K562 (cell line): ENCODE results near the gene GNAI3. TPM values are rescaled to one million over a fixed set of nuclear protein-coding genes. Genes with fewer than 3 reads are reported as not detected.

ENCODE experiments used
- ARHGAP35 ChIP-seq: fragments of 450-650 bp; IDR thresholded peaks from 2 replicates; pipeline ENCODE4 v1.6.1; 2018; ENCODE audit not compliant: partially characterized antibody
- CBFA2T3 ChIP-seq: fragments of 450-650 bp; IDR thresholded peaks from 2 replicates; pipeline ENCODE4 v1.6.1; 2017
- DPF2 ChIP-seq: fragments of 450-650 bp; IDR thresholded peaks from 2 replicates; pipeline ENCODE4 v1.6.1; 2016
- EGR1 ChIP-seq: fragments of 450-650 bp; conservative IDR thresholded peaks from 2 replicates; pipeline ENCODE4 v1.6.1; 2017; ENCODE audit warnings: mild to moderate bottlenecking
- EP400 ChIP-seq: fragments of 450-650 bp; IDR thresholded peaks from 2 replicates; pipeline ENCODE4 v1.6.1; 2017; ENCODE audit warnings: antibody characterized with exemption, mild to moderate bottlenecking, moderate library complexity
- HOXB6 ChIP-seq: fragments of 250-450 bp; sonication (Bioruptor Pico); IDR thresholded peaks from 2 replicates; pipeline ENCODE4 v1.5.1; 2022; ENCODE audit warnings: mild to moderate bottlenecking, borderline replicate concordance
- JUND ChIP-seq, 2 experiments: IDR thresholded peaks; 2 replicates in 1 of 2; 3 replicates in 1 of 2; pipeline ENCODE4 v1.6.1; 2011; ENCODE audit warnings: borderline replicate concordance in 2 of 2, low read depth in 2 of 2, low read length in 2 of 2, improper control_type of control experiment in 1 of 2, missing biosample characterization in 1 of 2, missing genetic modification characterization in 1 of 2, missing genetic modification reagents in 1 of 2
- NBN ChIP-seq: fragments of 450-650 bp; IDR thresholded peaks from 2 replicates; pipeline ENCODE4 v1.6.1; 2016; ENCODE audit warnings: low read depth, mild to moderate bottlenecking
- NR3C1 ChIP-seq: sonication (generic); formaldehyde crosslinking; IDR thresholded peaks from 2 replicates; pipeline ENCODE4 v1.8.1; 2022; ENCODE audit warnings: missing genetic modification reagents
- RFX7 ChIP-seq: fragments of 250-450 bp; sonication (Bioruptor Pico); IDR thresholded peaks from 2 replicates; pipeline ENCODE4 v1.5.1; 2021; ENCODE audit warnings: mild to moderate bottlenecking
- SMARCB1 ChIP-seq: IDR thresholded peaks from 2 replicates; pipeline ENCODE4 v1.6.1; 2011; ENCODE audit warnings: improper control_type of control experiment, low read depth; ENCODE audit not compliant: insufficient read length
- THRAP3 ChIP-seq: fragments of 450-650 bp; IDR thresholded peaks from 2 replicates; pipeline ENCODE4 v1.6.1; 2016; ENCODE audit warnings: mild to moderate bottlenecking, inconsistent platforms, borderline replicate concordance
- WHSC1 ChIP-seq: IDR thresholded peaks from one replicate; pipeline ENCODE4 v1.6.1; 2012; ENCODE audit warnings: low read length, control low read depth, inconsistent platforms
- ZNF24 ChIP-seq: fragments of 450-650 bp; IDR thresholded peaks from 2 replicates; pipeline ENCODE4 v1.6.1; 2016
- ZNF764 ChIP-seq: fragments of 250-450 bp; sonication (Bioruptor Pico); IDR thresholded peaks from 2 replicates; pipeline ENCODE4 v1.4.0; 2020; ENCODE audit warnings: low read depth, mild to moderate bottlenecking, moderate library complexity
- polyA plus RNA-seq, 8 experiments: library from polyadenylated mRNA; depleted of rRNA in 4 of 8; stranded (reverse) in 5 of 8; unstranded in 3 of 8; fragments of >200 nt; fragmentation: Nextera tagmentation in 2 of 8; fragmentation: Illumina TruSeq in 1 of 8; extraction: Ambion mirVana in 2 of 8; extraction: Trizol in 1 of 8; gene quantifications; 2 replicates each; pipeline versions ENCODE4 v1.2.1 to v1.2.3, GENCODE V29; 2011 to 2014; ENCODE audit warnings: inconsistent platforms in 1 of 8, missing spikeins in 1 of 8
- total RNA-seq, 7 experiments: library from RNA; depleted of rRNA in 6 of 7; stranded (reverse); fragments of >200 nt in 6 of 7; fragmentation: Illumina TruSeq in 2 of 7; extraction: Trizol in 2 of 7; gene quantifications; 2 replicates each; pipeline versions ENCODE4 v1.2.1 to v1.2.3, GENCODE V29; 2011 to 2021; ENCODE audit warnings: low replicate concordance in 1 of 7
- TF ChIP-seq, protein P1 (sequence below): fragments of 250-450 bp; sonication (Bioruptor Pico); IDR thresholded peaks from 2 replicates; pipeline ENCODE4 v1.5.1; 2021; ENCODE audit warnings: mild to moderate bottlenecking
- TF ChIP-seq, protein P2 (sequence below), 3 experiments: IDR thresholded peaks in 2 of 3; conservative IDR thresholded peaks in 1 of 3; 2 replicates each; pipeline ENCODE4 v1.5.1; 2011 to 2012; ENCODE audit warnings: low read length in 3 of 3, mild to moderate bottlenecking in 3 of 3, control low read depth in 2 of 3, improper control_type of control experiment in 1 of 3, inconsistent platforms in 1 of 3, low read depth in 1 of 3, mixed read lengths in 1 of 3, moderate library complexity in 1 of 3; ENCODE audit not compliant: insufficient read depth in 2 of 3
- TF ChIP-seq, protein P3 (sequence below): fragments of 200-800 bp; sonication (Bioruptor generic); IDR thresholded peaks from 2 replicates; pipeline ENCODE4 v1.6.1; 2017; ENCODE audit warnings: missing genetic modification characterization, missing compliant biosample characterization
- TF ChIP-seq, protein P4 (sequence below), 2 experiments: fragments of 450-650 bp; IDR thresholded peaks; 2 replicates each; pipeline ENCODE4 v1.6.1; 2018; ENCODE audit warnings: mild to moderate bottlenecking in 2 of 2, low read depth in 1 of 2; ENCODE audit not compliant: partially characterized antibody in 2 of 2

GNAI3 gene
- total and polyA plus RNA-seq, 9 of the 15 experiments (the other 6 are each of a cell fraction or from before 2014, with no cell fraction given), result 6.3 to 13.2 (median 8.9) TPM

DNA sequence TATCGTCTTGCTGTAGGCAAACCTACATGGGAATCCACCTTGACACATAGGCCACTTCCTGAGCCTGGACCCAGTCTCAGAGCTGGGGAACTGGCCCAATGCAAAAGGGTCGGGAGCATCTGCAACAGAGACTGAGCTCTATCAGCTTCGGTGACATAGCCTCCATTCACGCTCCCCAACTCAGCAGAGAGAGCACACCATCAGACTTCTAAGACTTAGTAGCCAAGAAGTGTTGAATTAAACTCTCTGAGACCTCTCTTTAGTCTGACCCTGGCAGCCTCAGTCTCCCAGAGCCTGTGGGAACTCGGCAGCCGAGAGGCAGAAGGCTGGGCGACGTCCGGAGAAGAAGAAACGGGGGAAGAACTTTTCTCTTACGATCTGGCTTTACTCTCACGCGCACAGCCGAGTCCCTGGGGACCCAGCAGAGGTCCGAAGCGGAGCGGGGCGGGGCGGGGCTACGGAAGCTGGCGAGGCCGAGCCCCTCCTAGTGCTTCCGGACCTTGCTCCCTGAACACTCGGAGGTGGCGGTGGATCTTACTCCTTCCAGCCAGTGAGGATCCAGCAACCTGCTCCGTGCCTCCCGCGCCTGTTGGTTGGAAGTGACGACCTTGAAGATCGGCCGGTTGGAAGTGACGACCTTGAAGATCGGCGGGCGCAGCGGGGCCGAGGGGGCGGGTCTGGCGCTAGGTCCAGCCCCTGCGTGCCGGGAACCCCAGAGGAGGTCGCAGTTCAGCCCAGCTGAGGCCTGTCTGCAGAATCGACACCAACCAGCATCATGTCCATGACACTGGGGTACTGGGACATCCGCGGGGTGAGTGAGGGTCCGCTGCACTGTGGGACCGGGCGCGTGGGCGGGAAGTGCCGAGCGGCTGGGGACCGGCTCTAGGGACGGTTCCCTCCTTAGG, 107.5 kb downstream of the GNAI3 start, which contains the start of gene GSTM4 (continued):
- TF ChIP-seq, protein P1, sequence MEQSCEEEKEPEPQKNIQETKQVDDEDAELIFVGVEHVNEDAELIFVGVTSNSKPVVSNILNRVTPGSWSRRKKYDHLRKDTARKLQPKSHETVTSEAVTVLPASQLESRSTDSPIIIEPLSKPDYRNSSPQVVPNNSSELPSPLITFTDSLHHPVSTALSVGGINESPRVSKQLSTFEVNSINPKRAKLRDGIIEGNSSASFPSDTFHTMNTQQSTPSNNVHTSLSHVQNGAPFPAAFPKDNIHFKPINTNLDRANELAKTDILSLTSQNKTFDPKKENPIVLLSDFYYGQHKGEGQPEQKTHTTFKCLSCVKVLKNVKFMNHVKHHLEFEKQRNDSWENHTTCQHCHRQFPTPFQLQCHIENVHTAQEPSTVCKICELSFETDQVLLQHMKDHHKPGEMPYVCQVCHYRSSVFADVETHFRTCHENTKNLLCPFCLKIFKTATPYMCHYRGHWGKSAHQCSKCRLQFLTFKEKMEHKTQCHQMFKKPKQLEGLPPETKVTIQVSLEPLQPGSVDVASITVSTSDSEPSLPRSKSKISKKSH (CRISPR knock-in tag), result no peak
- TF ChIP-seq DPF2 (0 out of 2 replicates have a peak, but pooled peaks have one; percentile 51), WHSC1 (no peak), NBN (no peak; the same call in 1 of the 2 replicates), THRAP3 (no peak), SMARCB1 (no peak), ZNF764 (no peak), EGR1 (peak; percentile 96), ARHGAP35 (no peak), JUND (IDR thresholded peaks at IDR 0.05; ENCODE audit: borderline replicate concordance, low read depth, low read length) (no peak; the same call in 1 of the 2 replicates), JUND (tag; IDR thresholded peaks at IDR 0.05; ENCODE audit: borderline replicate concordance, low read depth, low read length) (no peak), EP400 (peak; percentile 88), RFX7 (CRISPR knock-in tag) (no peak), ZNF24 (no peak), NR3C1 (CRISPR knock-in tag) (no peak), HOXB6 (no peak), CBFA2T3 (no peak)
- TF ChIP-seq, protein P2, sequence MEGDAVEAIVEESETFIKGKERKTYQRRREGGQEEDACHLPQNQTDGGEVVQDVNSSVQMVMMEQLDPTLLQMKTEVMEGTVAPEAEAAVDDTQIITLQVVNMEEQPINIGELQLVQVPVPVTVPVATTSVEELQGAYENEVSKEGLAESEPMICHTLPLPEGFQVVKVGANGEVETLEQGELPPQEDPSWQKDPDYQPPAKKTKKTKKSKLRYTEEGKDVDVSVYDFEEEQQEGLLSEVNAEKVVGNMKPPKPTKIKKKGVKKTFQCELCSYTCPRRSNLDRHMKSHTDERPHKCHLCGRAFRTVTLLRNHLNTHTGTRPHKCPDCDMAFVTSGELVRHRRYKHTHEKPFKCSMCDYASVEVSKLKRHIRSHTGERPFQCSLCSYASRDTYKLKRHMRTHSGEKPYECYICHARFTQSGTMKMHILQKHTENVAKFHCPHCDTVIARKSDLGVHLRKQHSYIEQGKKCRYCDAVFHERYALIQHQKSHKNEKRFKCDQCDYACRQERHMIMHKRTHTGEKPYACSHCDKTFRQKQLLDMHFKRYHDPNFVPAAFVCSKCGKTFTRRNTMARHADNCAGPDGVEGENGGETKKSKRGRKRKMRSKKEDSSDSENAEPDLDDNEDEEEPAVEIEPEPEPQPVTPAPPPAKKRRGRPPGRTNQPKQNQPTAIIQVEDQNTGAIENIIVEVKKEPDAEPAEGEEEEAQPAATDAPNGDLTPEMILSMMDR (IDR thresholded peaks at IDR 0.05 in 2 of 3, conservative IDR thresholded peaks at IDR 0.05 in 1 of 3; ENCODE audit: insufficient read depth in 2 of 3, low read depth in 1 of 3, low read length in 3 of 3), result 0 out of 6 replicates have a peak, but pooled peaks of 2 of the 3 experiments have one; percentile 1 to 13
- TF ChIP-seq, protein P3, sequence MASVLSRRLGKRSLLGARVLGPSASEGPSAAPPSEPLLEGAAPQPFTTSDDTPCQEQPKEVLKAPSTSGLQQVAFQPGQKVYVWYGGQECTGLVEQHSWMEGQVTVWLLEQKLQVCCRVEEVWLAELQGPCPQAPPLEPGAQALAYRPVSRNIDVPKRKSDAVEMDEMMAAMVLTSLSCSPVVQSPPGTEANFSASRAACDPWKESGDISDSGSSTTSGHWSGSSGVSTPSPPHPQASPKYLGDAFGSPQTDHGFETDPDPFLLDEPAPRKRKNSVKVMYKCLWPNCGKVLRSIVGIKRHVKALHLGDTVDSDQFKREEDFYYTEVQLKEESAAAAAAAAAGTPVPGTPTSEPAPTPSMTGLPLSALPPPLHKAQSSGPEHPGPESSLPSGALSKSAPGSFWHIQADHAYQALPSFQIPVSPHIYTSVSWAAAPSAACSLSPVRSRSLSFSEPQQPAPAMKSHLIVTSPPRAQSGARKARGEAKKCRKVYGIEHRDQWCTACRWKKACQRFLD (CRISPR knock-in tag), result no peak
- TF ChIP-seq, protein P4, sequence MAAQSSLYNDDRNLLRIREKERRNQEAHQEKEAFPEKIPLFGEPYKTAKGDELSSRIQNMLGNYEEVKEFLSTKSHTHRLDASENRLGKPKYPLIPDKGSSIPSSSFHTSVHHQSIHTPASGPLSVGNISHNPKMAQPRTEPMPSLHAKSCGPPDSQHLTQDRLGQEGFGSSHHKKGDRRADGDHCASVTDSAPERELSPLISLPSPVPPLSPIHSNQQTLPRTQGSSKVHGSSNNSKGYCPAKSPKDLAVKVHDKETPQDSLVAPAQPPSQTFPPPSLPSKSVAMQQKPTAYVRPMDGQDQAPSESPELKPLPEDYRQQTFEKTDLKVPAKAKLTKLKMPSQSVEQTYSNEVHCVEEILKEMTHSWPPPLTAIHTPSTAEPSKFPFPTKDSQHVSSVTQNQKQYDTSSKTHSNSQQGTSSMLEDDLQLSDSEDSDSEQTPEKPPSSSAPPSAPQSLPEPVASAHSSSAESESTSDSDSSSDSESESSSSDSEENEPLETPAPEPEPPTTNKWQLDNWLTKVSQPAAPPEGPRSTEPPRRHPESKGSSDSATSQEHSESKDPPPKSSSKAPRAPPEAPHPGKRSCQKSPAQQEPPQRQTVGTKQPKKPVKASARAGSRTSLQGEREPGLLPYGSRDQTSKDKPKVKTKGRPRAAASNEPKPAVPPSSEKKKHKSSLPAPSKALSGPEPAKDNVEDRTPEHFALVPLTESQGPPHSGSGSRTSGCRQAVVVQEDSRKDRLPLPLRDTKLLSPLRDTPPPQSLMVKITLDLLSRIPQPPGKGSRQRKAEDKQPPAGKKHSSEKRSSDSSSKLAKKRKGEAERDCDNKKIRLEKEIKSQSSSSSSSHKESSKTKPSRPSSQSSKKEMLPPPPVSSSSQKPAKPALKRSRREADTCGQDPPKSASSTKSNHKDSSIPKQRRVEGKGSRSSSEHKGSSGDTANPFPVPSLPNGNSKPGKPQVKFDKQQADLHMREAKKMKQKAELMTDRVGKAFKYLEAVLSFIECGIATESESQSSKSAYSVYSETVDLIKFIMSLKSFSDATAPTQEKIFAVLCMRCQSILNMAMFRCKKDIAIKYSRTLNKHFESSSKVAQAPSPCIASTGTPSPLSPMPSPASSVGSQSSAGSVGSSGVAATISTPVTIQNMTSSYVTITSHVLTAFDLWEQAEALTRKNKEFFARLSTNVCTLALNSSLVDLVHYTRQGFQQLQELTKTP (IDR thresholded peaks at IDR 0.05; ENCODE audit: low read depth in 1 of 2, partially characterized antibody in 2 of 2), result peak in 1 of 2 experiments; percentile 27
